ENCODE results near the gene C1QTNF6. TPM values are rescaled to one million over a fixed set of nuclear protein-coding genes. Genes with fewer than 3 reads are reported as not detected.

The C1QTNF6 gene
- polyA plus RNA-seq, 1 of the 3 experiments (the other 2 are of a cell fraction), result 47.7 TPM

DNA sequence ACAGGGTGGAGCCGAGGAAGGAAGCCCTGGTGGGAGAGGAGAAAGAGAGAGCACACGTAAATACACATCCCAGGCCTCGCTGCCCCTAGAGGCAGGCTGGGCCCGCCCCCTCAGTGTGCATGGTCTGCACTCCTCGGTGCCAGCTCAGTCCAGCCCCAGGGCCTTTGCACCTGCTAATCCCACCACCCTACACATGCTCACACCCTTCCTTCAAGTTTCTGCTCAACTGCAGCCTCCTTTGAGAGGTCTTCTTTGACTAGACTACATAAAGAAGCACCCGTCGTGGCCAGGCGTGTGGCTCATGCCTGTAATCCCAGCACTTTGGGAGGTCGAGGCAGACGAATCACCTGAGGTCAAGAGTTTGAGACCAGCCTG lies 43.9 kb downstream of the C1QTNF6 start:
- Histone ChIP-seq H3K27ac (ENCODE audit: low read depth in 2 of 2, low read length in 1 of 2) (no peak overlapping the region), H3K79me2 (ENCODE audit: insufficient read depth) (no peaks in the 10 kb centered on the region), H3K4me2 (no peak overlapping the region), H3K36me3 (replicated peaks in 1 of 2; ENCODE audit: control insufficient read depth in 1 of 2, insufficient read depth in 2 of 2, low read length in 1 of 2) (no peaks in the 10 kb centered on the region), H4K20me1 (ENCODE audit: insufficient read depth) (no peaks in the 10 kb centered on the region), H3K27me3 (ENCODE audit: insufficient read depth) (no peaks in the 10 kb centered on the region), H2AFZ (ENCODE audit: low read depth) (no peak overlapping the region), H3K4me1 (ENCODE audit: control insufficient read depth in 1 of 2, insufficient read depth in 2 of 2, low read depth in 1 of 2, low read length in 1 of 2) (no peaks in the 10 kb centered on the region), H3K9me2 (no peaks in the 10 kb centered on the region), H3K9me3 (no peaks in the 10 kb centered on the region), H3K9ac (no peak overlapping the region), H3K4me3 (ENCODE audit: low read depth in 2 of 2, low read length in 1 of 2) (no peak overlapping the region), H3F3A (replicated peaks; ENCODE audit: insufficient read depth) (no peaks in the 10 kb centered on the region)
- 78% methylated on average over 8 of the region's 10 CpGs for WGBS (ENCODE audit: low lambda C conversion rate)
- DNase-seq, result no peak
- POLR2A ChIA-PET, result interaction anchor here (0.7 kb wide), 1 partner anchor 33 kb away, joined by 3 read pairs; no protein-coding TSS in a partner anchor
- CTCF ChIA-PET, result interaction anchor here (2.0 kb wide), 1 partner anchor 12 kb away, joined by 6 read pairs; no protein-coding TSS in a partner anchor
- TF ChIP-seq MXI1 (IDR thresholded peaks at IDR 0.05; ENCODE audit: low read depth, low read length) (no peak), YY1 (IDR thresholded peaks at IDR 0.05; ENCODE audit: low read depth) (no peak), CHD2 (IDR thresholded peaks at IDR 0.05; ENCODE audit: low read length, partially characterized antibody) (no peak), MEF2A (IDR thresholded peaks at IDR 0.05; ENCODE audit: borderline replicate concordance, low read depth) (no peak), FOXM1 (IDR thresholded peaks at IDR 0.05; ENCODE audit: low read depth) (no peak), TAF1 (IDR thresholded peaks at IDR 0.05; ENCODE audit: borderline replicate concordance, low read depth, low read length) (no peak), TEAD4 (IDR thresholded peaks at IDR 0.05; ENCODE audit: borderline replicate concordance, insufficient read depth) (no peak), RCOR1 (IDR thresholded peaks at IDR 0.05; ENCODE audit: low read length) (no peak), RXRA (IDR thresholded peaks at IDR 0.05; ENCODE audit: borderline replicate concordance, low read depth) (no peak), RFX5 (IDR thresholded peaks at IDR 0.05; ENCODE audit: low read length) (no peak), JUND (IDR thresholded peaks at IDR 0.05) (no peak), EP300 (IDR thresholded peaks at IDR 0.05; ENCODE audit: borderline replicate concordance in 1 of 2, low read depth in 1 of 2, low read length in 1 of 2) (no peak), RAD21 (IDR thresholded peaks at IDR 0.05; ENCODE audit: low read length) (no peak), SIN3A (IDR thresholded peaks at IDR 0.05; ENCODE audit: borderline replicate concordance, low read depth, low read length) (no peak), ELF1 (IDR thresholded peaks at IDR 0.05) (no peak)
- TF ChIP-seq, protein P1, sequence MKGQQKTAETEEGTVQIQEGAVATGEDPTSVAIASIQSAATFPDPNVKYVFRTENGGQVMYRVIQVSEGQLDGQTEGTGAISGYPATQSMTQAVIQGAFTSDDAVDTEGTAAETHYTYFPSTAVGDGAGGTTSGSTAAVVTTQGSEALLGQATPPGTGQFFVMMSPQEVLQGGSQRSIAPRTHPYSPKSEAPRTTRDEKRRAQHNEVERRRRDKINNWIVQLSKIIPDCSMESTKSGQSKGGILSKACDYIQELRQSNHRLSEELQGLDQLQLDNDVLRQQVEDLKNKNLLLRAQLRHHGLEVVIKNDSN (IDR thresholded peaks at IDR 0.05; ENCODE audit: borderline replicate concordance, low read depth), result no peak
- TF ChIP-seq, protein P2, sequence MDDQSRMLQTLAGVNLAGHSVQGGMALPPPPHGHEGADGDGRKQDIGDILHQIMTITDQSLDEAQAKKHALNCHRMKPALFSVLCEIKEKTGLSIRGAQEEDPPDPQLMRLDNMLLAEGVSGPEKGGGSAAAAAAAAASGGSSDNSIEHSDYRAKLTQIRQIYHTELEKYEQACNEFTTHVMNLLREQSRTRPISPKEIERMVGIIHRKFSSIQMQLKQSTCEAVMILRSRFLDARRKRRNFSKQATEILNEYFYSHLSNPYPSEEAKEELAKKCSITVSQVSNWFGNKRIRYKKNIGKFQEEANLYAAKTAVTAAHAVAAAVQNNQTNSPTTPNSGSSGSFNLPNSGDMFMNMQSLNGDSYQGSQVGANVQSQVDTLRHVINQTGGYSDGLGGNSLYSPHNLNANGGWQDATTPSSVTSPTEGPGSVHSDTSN (IDR thresholded peaks at IDR 0.05), result no peak
- TF ChIP-seq, protein P3, sequence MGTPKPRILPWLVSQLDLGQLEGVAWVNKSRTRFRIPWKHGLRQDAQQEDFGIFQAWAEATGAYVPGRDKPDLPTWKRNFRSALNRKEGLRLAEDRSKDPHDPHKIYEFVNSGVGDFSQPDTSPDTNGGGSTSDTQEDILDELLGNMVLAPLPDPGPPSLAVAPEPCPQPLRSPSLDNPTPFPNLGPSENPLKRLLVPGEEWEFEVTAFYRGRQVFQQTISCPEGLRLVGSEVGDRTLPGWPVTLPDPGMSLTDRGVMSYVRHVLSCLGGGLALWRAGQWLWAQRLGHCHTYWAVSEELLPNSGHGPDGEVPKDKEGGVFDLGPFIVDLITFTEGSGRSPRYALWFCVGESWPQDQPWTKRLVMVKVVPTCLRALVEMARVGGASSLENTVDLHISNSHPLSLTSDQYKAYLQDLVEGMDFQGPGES (IDR thresholded peaks at IDR 0.05; ENCODE audit: low read depth, low read length), result no peak
